Tibial nerve (tissue), 4 donors: ENCODE data around the gene NME1. TPM values are rescaled to one million over a fixed set of nuclear protein-coding genes. Genes with fewer than 3 reads are reported as not detected.

Experiments
- total RNA-seq, 4 donors: library from RNA; depleted of rRNA; stranded (reverse); fragments of >200 nt; gene quantifications; one replicate each; pipeline ENCODE4 v1.1.0, GENCODE V29; 2016

Gene NME1
- total RNA-seq, 4 donors from 2014 or later = 12.7 to 105 (median 38.7) TPM

Other genes starting within 250 kb of the NME1 start
- gene SPAG9, start 32.7 kb upstream of the NME1 start, total RNA-seq = 100 to 1,000 TPM; 145 to 199 (median 165) TPM
- gene NME2, start 12.9 kb downstream of the NME1 start, total RNA-seq = 100 to 1,000 TPM; 308 to 552 (median 417) TPM
- gene MBTD1, start 106.5 kb downstream of the NME1 start, total RNA-seq = 10 to 100 TPM; 10.8 to 18.8 (median 16.3) TPM
- 10 to 100 TPM; 28.8 to 55.3 (median 39.7) TPM for gene UTP18, start 107.0 kb downstream of the NME1 start, total RNA-seq